Common myeloid progenitor, CD34-positive (primary cell): Measurements from ENCODE around the gene HEATR5A.

Source experiments
- CTCF ChIA-PET: fragments of 350-600 bp; sonication (Branson Sonifier 250); formaldehyde crosslinking; loops from one replicate; lab custom pipeline; 2021; ENCODE audit warnings: antibody characterized with exemption; lab: Charles Lee
- POLR2A ChIA-PET: fragments of 350-600 bp; sonication (Branson Sonifier 250); formaldehyde crosslinking; loops from one replicate; lab custom pipeline; 2021; ENCODE audit warnings: antibody characterized with exemption; lab: Charles Lee
- DNase-seq, 3 donors: peaks; one replicate each; pipeline versions ENCODE4 v3.0.0 to v3.0.0-alpha.2; 2013
- H3K27ac ChIP-seq, 2 experiments: 1 replicate in 1 of 2; 2 replicates in 1 of 2; pipeline ENCODE4 v1.7.0; 2013; ENCODE audit warnings: inconsistent platforms in 2 of 2, low read length in 2 of 2, mild to moderate bottlenecking in 2 of 2, low read depth in 1 of 2, moderate library complexity in 1 of 2; ENCODE audit not compliant: severe bottlenecking in 2 of 2, insufficient read depth in 1 of 2, poor library complexity in 1 of 2
- H3K27me3 ChIP-seq, 5 experiments: replicated peaks in 2 of 5; 1 replicate in 3 of 5; 2 replicates in 2 of 5; pipeline versions ENCODE4 v1.6.1 to v1.7.0; 2013; ENCODE audit warnings: low read length in 4 of 5, mild to moderate bottlenecking in 2 of 5, moderate library complexity in 2 of 5, inconsistent platforms in 1 of 5; ENCODE audit not compliant: insufficient read depth in 5 of 5, control insufficient read depth in 4 of 5
- H3K36me3 ChIP-seq, 4 experiments: 1 replicate in 2 of 4; 2 replicates in 2 of 4; pipeline versions ENCODE4 v1.6.1 to v1.7.0; 2013; ENCODE audit warnings: low read length in 3 of 4, control low read depth in 1 of 4, mild to moderate bottlenecking in 1 of 4; ENCODE audit not compliant: control insufficient read depth in 4 of 4, insufficient read depth in 4 of 4
- H3K4me1 ChIP-seq, 4 experiments: 1 replicate in 3 of 4; 2 replicates in 1 of 4; pipeline versions ENCODE4 v1.6.1 to v1.7.1; 2013; ENCODE audit warnings: low read length in 3 of 4, mild to moderate bottlenecking in 3 of 4, control low read depth in 1 of 4, inconsistent platforms in 1 of 4, moderate library complexity in 1 of 4; ENCODE audit not compliant: control insufficient read depth in 4 of 4, insufficient read depth in 4 of 4; ENCODE audit errors: control extremely low read depth in 1 of 4
- H3K4me3 ChIP-seq, 7 experiments: 1 replicate in 4 of 7; 2 replicates in 3 of 7; pipeline versions ENCODE4 v1.5.1 to v1.7.0; 2013; ENCODE audit warnings: mild to moderate bottlenecking in 7 of 7, low read length in 6 of 7, moderate library complexity in 6 of 7, inconsistent platforms in 2 of 7, low read depth in 2 of 7, control low read depth in 1 of 7; ENCODE audit not compliant: insufficient read depth in 4 of 7, control insufficient read depth in 1 of 7; ENCODE audit errors: extremely low read depth in 1 of 7
- H3K9me3 ChIP-seq, 5 experiments: 1 replicate in 4 of 5; 2 replicates in 1 of 5; pipeline versions ENCODE4 v1.6.1 to v1.7.1; 2013; ENCODE audit warnings: low read length in 4 of 5, mild to moderate bottlenecking in 2 of 5, inconsistent platforms in 1 of 5, low read depth in 1 of 5, moderate library complexity in 1 of 5; ENCODE audit not compliant: control insufficient read depth in 4 of 5, insufficient read depth in 2 of 5; ENCODE audit errors: control extremely low read depth in 1 of 5
- WGBS: methylation state at CpG from one replicate; pipeline ENCODE4 v1.1.5; 2013; ENCODE audit not compliant: insufficient coverage; 5-methylcytosine and 5-hydroxymethylcytosine counted together

The HEATR5A gene

DNA sequence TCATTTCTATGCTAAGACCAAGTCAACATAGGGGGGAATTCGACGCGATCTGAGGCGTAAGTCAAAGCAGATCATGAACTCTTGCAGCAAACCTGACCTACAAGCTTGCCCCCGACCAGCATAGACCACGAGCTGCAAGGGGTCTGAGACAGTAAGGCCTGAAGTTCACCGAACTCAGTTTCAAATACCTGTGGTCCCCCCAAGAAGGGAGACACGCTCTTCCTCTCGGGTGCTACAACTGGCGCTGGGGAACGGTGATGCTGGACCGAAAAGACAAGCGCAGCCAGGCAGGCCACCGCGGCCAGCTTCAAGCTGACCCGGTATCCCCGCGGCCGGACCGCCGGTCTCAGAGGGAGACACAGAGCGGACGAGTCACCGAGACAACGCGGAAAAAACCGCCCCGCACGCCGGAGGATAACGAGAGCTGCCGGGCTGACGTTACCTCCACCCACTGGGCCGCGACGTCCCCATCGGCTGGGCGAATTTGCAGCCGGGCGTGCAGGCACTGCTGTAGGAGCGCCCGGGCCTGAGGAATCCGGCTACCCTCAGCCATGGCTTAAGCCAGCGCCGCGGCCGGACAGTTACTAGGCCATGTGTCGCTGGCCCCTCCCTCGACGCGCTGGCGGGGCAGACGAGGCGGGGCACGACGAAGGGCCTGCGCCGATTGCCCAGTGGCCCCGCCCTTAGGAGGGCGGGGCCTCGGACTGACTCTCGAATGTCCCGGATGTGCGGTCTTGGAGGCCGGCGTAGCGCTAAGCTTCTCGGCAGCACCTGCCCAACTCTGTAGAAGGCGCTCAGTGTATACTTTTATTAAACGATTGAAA lies 36.7 kb upstream of the HEATR5A start, which contains the start of gene DTD2:
Gene DTD2 (minus strand): TSS at position 666 of the 824 bp plus-strand sequence. CDS start 113 bp downstream, at position 553.
- peak within 1 kb of the TSS; percentile 83 to 87 for H3K27ac ChIP-seq
- WGBS, result under 1% methylated on average over 61 of the region's 70 CpGs
- H3K4me3 ChIP-seq, result peak within 1 kb of the TSS; percentile 65 to 96 (median 85)
- H3K4me1 ChIP-seq, result peaks cover 2 to 23% (median 11%) of the 10 kb centered on the region in 4 experiments
- H3K27me3 ChIP-seq, result no peaks in the 10 kb centered on the region
- ChIA-PET POLR2A (no interaction called here), CTCF (interaction anchor here (1.0 kb wide), 1 partner anchor 37 kb away, joined by 5 read pairs; the partner anchor contains the start of gene HEATR5A)
- peak; percentile 89 to 93 (median 92) for DNase-seq
- H3K9me3 ChIP-seq, result no peaks in the 10 kb centered on the region
- peaks cover 3 to 9% (median 6%) of the 10 kb centered on the region in 4 experiments for H3K36me3 ChIP-seq

DNA sequence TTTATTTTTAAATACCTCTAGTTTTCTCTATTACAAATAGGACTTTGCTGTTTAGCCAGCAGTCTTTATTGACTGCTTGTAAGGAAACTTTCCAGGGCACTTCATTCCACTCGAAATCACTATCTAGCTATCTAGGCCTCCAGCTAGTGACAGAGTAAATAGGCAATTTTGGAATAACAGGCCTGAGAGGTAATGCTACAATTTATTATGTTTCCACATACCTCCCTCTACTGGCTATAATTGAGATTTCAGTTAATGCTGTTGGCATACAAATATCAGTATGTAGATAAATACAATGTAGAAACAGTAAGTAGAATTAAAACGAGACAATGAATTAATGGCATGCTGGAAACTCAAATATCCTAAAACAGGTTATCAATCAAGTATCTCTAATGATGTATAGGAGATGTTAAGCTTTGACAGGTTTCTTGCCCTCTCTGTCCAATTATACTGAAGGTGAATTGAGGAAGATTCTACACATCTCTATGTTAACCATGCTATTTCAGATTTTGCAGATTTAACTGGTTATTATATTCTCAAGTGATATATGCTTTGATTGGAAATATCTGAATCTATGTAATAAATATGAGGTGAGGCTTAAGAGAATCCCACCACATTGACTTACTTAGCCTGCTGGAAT lies 29.7 kb upstream of the HEATR5A start:
- ChIA-PET CTCF (interaction anchor here (0.8 to 3.3 kb wide), 11 partner anchors 15 to 320 kb away, joined by 3 to 20 read pairs (median 3); partner anchors contain the start of gene HEATR5A), POLR2A (interaction anchor here (0.5 to 1.6 kb wide), 2 partner anchors 29 to 468 kb away, joined by 3 to 9 read pairs; partner anchors contain the start of gene HEATR5A)
- Histone ChIP-seq H3K4me3 (no peak overlapping the region), H3K27ac (no peak overlapping the region), H3K9me3 (no peaks in the 10 kb centered on the region), H3K4me1 (no peaks in the 10 kb centered on the region), H3K36me3 (peaks cover 5 to 23% (median 16%) of the 10 kb centered on the region in 4 experiments), H3K27me3 (no peaks in the 10 kb centered on the region)
- peak; percentile 44 to 65 (median 61) for DNase-seq
- no CpG with 5 or more reads among the region's 2 CpGs for WGBS

DNA sequence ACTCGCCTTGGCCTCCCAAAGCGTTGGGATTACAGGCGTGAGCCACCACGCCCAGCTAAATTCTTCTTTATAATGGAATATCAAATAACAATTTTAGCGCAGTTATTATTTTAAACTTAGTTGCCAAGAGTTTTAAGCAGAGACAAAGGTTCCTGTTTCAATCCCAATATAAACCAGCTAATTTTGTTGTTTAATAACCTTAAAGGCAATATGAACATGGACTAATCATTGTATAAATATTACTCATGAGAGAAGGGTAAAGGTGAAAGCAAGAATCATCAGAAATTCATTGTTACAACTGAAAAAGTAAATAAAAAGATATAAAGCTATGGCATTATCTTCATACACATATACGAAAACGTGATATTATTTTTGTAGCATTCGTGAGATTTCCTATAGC lies 28.8 kb upstream of the HEATR5A start:
- Histone ChIP-seq H3K36me3 (peaks cover 5 to 23% (median 17%) of the 10 kb centered on the region in 4 experiments), H3K9me3 (no peaks in the 10 kb centered on the region), H3K27ac (peak overlapping the region in 1 of 2 experiments; percentile 2), H3K27me3 (no peaks in the 10 kb centered on the region), H3K4me1 (no peaks in the 10 kb centered on the region), H3K4me3 (no peak overlapping the region)
- CTCF ChIA-PET, result interaction anchor here (0.8 to 3.3 kb wide), 10 partner anchors 14 to 319 kb away, joined by 3 to 20 read pairs (median 3); partner anchors contain the start of gene HEATR5A
- WGBS, result no CpG with 5 or more reads among the region's 8 CpGs
- DNase-seq, result no peak
- POLR2A ChIA-PET, result interaction anchor here (1.6 kb wide), 1 partner anchor 28 kb away, joined by 9 read pairs; the partner anchor contains the start of gene HEATR5A

DNA sequence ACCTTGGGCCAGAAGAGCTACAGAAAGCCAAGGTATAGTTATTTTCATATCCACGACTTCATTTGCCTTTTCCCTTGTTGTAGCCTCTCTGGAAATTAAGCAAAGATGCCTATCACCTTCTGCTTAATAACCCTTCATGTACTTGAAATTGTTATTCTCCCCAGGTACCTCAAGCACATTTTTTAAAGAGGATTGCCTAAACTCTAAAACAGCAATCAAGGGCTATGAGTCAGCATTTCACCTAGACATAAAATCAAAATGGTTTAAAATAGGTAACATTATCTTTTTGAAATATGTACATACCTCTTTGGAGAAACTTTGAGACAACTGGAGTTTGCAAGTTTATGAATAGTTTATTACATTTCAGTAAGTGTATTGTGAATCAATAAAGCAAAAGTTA lies 25.4 kb upstream of the HEATR5A start:
- CTCF ChIA-PET, result no interaction called here
- no peaks in the 10 kb centered on the region for H3K27me3 ChIP-seq
- no peaks in the 10 kb centered on the region for H3K4me1 ChIP-seq
- H3K27ac ChIP-seq, result no peak overlapping the region
- WGBS, result 100% methylated on average over 1 of the region's 1 CpG
- no peak overlapping the region for H3K4me3 ChIP-seq
- POLR2A ChIA-PET, result no interaction called here
- peaks cover 0 to 10% (median 6%) of the 10 kb centered on the region in 4 experiments for H3K36me3 ChIP-seq
- no peak for DNase-seq
- H3K9me3 ChIP-seq, result no peaks in the 10 kb centered on the region

DNA sequence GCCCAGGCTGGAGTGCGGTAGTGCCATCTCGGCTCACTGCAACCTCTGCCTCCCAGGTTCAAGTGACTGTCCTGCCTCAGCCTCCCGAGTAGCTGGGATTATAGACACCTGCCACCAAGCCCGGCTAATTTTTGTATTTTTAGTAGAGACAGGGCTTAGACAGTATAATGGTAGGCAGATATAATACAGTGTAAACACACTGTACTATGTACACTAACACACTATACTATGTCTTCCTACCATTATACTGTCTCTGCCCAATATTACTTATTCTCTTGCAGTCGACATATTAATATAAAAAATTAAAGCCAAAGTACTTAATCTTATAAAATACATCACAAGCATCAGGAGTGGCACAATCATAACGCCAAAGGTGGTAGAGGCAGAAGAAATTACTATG lies 21.9 kb upstream of the HEATR5A start:
- peaks cover 0 to 9% (median 0%) of the 10 kb centered on the region in 4 experiments for H3K36me3 ChIP-seq
- ChIA-PET CTCF (no interaction called here), POLR2A (interaction anchor here (0.6 to 0.7 kb wide), 2 partner anchors 66 to 298 kb away, joined by 4 read pairs; no protein-coding TSS in a partner anchor)
- no peak for DNase-seq
- no peak overlapping the region for H3K27ac ChIP-seq
- no peak overlapping the region for H3K4me3 ChIP-seq
- H3K27me3 ChIP-seq, result no peaks in the 10 kb centered on the region
- H3K4me1 ChIP-seq, result no peaks in the 10 kb centered on the region
- no peaks in the 10 kb centered on the region for H3K9me3 ChIP-seq
- WGBS, result 100% methylated on average over 2 of the region's 6 CpGs

DNA sequence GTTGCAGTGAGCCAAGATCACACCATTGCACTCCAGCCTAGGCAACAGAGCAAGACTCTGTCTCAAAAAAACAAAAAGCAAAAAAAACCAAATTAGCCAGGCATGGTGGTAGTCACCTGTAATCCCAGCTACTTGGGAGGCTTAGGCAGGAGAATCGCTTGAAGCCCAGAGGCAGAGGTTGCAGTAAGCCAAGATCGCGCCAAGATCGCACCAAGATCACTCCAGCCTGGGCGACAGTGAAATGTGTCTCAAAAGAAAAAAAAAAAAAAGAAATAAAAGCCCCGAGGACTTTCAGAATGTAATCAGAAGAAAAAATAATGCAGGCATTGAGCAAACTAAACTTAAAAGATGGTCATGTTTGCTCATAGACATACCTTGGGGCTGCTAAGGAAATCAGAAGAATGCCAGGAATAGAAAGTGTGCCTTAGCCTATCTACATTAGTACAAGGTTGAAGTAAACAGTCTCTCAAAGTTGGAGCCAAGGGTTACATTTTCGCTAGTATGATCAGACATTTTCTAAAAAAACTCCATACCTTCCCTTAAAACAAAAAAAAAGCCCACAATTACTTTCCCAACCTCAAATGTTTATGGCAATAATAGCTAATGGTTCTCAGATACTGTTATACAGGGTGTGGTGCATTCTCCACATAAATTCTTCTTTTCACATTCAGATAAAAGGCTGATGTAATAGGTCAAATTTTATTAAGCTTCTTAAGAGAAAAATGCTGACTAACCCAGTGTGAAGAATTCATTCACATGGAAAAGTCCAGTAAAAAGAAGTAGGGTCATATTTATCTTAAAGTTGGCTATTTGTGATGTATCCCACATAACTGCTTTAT lies 21.1 kb upstream of the HEATR5A start:
- DNase-seq, result no peak
- CTCF ChIA-PET, result no interaction called here
- H3K9me3 ChIP-seq, result no peaks in the 10 kb centered on the region
- no peaks in the 10 kb centered on the region for H3K27me3 ChIP-seq
- WGBS, result 97% methylated on average over 3 of the region's 7 CpGs
- no peaks in the 10 kb centered on the region for H3K4me1 ChIP-seq
- POLR2A ChIA-PET, result interaction anchor here (0.6 to 0.7 kb wide), 2 partner anchors 65 to 297 kb away, joined by 4 read pairs; no protein-coding TSS in a partner anchor
- H3K36me3 ChIP-seq, result peaks cover 0 to 9% (median 0%) of the 10 kb centered on the region in 4 experiments
- no peak overlapping the region for H3K4me3 ChIP-seq
- H3K27ac ChIP-seq, result no peak overlapping the region
